Measurements from ENCODE around the gene CES3.

DNA sequence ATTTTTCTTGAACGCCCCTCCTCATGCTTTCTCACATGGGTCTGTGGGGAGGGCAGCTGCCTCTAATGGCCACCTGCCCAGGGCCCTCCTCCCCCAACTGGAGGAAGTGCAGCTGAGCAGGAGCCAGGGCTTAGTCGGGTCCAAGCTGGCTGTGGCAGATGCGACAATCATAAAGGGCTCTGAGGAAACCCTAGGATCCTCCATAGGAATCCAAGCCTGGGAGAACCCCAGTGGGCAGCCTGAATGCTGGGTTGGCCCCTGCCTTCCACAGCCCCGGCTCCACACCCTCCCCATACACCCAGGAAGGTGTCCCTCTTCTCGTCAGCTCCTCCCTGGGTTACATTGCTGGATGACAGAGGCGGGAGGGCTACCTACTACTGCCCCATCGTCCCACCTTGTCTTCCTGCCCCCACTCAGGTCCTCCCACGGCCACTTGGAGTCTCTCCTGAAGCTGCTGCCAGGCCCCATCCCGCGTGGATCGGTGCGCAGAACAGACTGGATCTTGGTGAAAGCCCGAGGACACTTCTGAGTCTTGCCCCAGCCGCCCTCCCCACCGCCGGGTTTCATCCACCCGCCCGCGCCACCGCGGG lies 52.3 kb downstream of the CES3 start:
- no peak for TF ChIP-seq TAF1 (IDR thresholded peaks at IDR 0.05; ENCODE audit: borderline replicate concordance, low read depth, low read length)
- TF ChIP-seq POLR2A (IDR thresholded peaks at IDR 0.05; ENCODE audit: low read depth, low read length), result no peak
